ENCODE data around the gene RASGRP3. TPM values are rescaled to one million over a fixed set of nuclear protein-coding genes. Genes with fewer than 3 reads are reported as not detected.

Gene RASGRP3
- total and polyA plus RNA-seq, 2 donors (not counting 3 experiments of a cell fraction or from before 2014, with no cell fraction given): 16.0 to 39.6 TPM

DNA sequence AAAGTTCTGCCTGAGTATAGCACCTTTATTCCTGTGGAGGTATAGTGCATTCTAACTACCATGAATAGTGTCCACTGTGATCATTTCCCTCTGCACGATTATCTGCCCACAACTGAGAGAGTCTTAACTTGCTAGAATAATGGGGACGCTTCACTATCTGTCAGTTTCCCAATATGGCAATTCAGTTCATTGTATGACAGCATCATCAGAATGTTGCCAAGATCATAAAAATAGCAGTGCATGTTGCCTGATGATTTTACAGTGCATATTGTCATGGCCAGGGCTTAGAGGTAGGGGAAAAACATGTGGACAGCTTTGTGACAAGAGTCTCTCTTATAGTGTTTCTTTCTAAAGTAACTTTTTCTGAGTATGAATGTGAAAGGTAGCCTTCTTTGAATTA lies 6.1 kb downstream of the RASGRP3 start:
- Histone ChIP-seq H3K36me3 (ENCODE audit: control insufficient read depth in 2 of 2, extremely low read depth in 1 of 2, insufficient read depth in 2 of 2, low read length in 2 of 2) (no peaks in the 10 kb centered on the region), H3K9ac (replicated peaks; ENCODE audit: extremely low read depth, insufficient read depth, low read length) (no peak overlapping the region), H3K79me2 (ENCODE audit: control insufficient read depth, insufficient read depth, low read length) (no peaks in the 10 kb centered on the region), H3K4me1 (ENCODE audit: control insufficient read depth, extremely low read depth, insufficient read depth, low read length) (peaks cover 8% of the 10 kb centered on the region), H3K9me3 (replicated peaks; ENCODE audit: control insufficient read depth, insufficient read depth, low read length) (no peaks in the 10 kb centered on the region), H2AFZ (ENCODE audit: low read depth, low read length) (no peak overlapping the region), H3K27me3 (ENCODE audit: control insufficient read depth in 2 of 2, insufficient read depth in 2 of 2, low read length in 2 of 2) (peaks cover 3% of the 10 kb centered on the region in 2 experiments), H3K4me3 (replicated peaks in 1 of 3; ENCODE audit: insufficient read depth in 1 of 3, low read depth in 1 of 3, low read length in 3 of 3) (no peak overlapping the region), H3K9me1 (replicated peaks; ENCODE audit: control insufficient read depth, extremely low read depth, insufficient read depth, low read length) (no peaks in the 10 kb centered on the region), H4K20me1 (replicated peaks; ENCODE audit: control insufficient read depth, extremely low read depth, insufficient read depth, low read length) (no peaks in the 10 kb centered on the region), H3K27ac (ENCODE audit: insufficient read depth, low read depth, low read length) (no peak overlapping the region), H3K4me2 (ENCODE audit: insufficient read depth, low read length) (no peak overlapping the region)
- ChIA-PET CTCF (no interaction called here), POLR2A (no interaction called here)
- FAIRE-seq: no peak
- no peak for DNase-seq (ENCODE audit: low read depth, low spot score)
- dilution Hi-C loops (cut with MboI; ENCODE audit: extremely low pct_ligation_motif_present, low sequenced_read_pairs) (no loop called here), intact Hi-C loops (cut with micrococcal nuclease) (no loop called here)
- TF ChIP-seq FOS (IDR thresholded peaks at IDR 0.05; ENCODE audit: borderline replicate concordance, insufficient read depth, low read length) (no peak), JUN (IDR thresholded peaks at IDR 0.05; ENCODE audit: borderline replicate concordance, insufficient read depth, insufficient read length, low read depth) (no peak), MYC (IDR thresholded peaks at IDR 0.05; ENCODE audit: low read depth, low read length) (no peak), POLR2AphosphoS5 (IDR thresholded peaks at IDR 0.05; ENCODE audit: insufficient read depth, low read depth, low read length) (no peak), POLR2A (IDR thresholded peaks at IDR 0.05; ENCODE audit: low read depth, low read length) (no peak), EZH2 (IDR thresholded peaks at IDR 0.05; ENCODE audit: borderline replicate concordance, low read depth, low read length, severe bottlenecking) (no peak), GATA2 (IDR thresholded peaks at IDR 0.05; ENCODE audit: insufficient read depth, insufficient read length, low read depth, low read length) (no peak)
- TF ChIP-seq, protein P1, sequence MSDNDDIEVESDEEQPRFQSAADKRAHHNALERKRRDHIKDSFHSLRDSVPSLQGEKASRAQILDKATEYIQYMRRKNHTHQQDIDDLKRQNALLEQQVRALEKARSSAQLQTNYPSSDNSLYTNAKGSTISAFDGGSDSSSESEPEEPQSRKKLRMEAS (IDR thresholded peaks at IDR 0.05; ENCODE audit: insufficient read depth, insufficient read length): no peak
- TF ChIP-seq, protein P2, sequence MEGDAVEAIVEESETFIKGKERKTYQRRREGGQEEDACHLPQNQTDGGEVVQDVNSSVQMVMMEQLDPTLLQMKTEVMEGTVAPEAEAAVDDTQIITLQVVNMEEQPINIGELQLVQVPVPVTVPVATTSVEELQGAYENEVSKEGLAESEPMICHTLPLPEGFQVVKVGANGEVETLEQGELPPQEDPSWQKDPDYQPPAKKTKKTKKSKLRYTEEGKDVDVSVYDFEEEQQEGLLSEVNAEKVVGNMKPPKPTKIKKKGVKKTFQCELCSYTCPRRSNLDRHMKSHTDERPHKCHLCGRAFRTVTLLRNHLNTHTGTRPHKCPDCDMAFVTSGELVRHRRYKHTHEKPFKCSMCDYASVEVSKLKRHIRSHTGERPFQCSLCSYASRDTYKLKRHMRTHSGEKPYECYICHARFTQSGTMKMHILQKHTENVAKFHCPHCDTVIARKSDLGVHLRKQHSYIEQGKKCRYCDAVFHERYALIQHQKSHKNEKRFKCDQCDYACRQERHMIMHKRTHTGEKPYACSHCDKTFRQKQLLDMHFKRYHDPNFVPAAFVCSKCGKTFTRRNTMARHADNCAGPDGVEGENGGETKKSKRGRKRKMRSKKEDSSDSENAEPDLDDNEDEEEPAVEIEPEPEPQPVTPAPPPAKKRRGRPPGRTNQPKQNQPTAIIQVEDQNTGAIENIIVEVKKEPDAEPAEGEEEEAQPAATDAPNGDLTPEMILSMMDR (IDR thresholded peaks at IDR 0.05; ENCODE audit: extremely low read depth in 1 of 2, insufficient read depth in 1 of 2, low read depth in 1 of 2, low read length in 2 of 2): no peak
- no TSS peak for BruUV-seq (replicated peaks)

All from endothelial cell of umbilical vein (primary cell).